ENCODE results near the gene GUCA2B.

GUCA2B gene

GRCh38 chr1:42127767-42128166, 25.4 kb upstream of the GUCA2B start:
- no peak overlapping the region for H3K4me2 ChIP-seq (ENCODE audit: low read depth, low read length, poor library complexity, severe bottlenecking)
- peaks cover 10% of the 10 kb centered on the region for H3K27me3 ChIP-seq (ENCODE audit: insufficient read depth, low read length, poor library complexity, severe bottlenecking)
- H3K36me3 ChIP-seq (ENCODE audit: insufficient read depth, low read length), result no peaks in the 10 kb centered on the region
- TF ChIP-seq CTCF (conservative IDR thresholded peaks at IDR 0.05; ENCODE audit: low read length) (no peak), EZH2phosphoT487 (IDR thresholded peaks at IDR 0.05; ENCODE audit: borderline replicate concordance) (no peak)
- H4K20me1 ChIP-seq (ENCODE audit: insufficient read depth, low read length, poor library complexity, severe bottlenecking), result no peaks in the 10 kb centered on the region
- no peak overlapping the region for H2AFZ ChIP-seq (ENCODE audit: low read length)
- H3K4me1 ChIP-seq (ENCODE audit: insufficient read depth, low read length, poor library complexity, severe bottlenecking), result no peaks in the 10 kb centered on the region
- no peaks in the 10 kb centered on the region for H3K79me2 ChIP-seq (ENCODE audit: insufficient read depth, low read length)
- no peaks in the 10 kb centered on the region for H3F3A ChIP-seq (ENCODE audit: low read depth)
- no peaks in the 10 kb centered on the region for H3K9me2 ChIP-seq (replicated peaks; ENCODE audit: low read depth, low read length)
- no peaks in the 10 kb centered on the region for H3K9me3 ChIP-seq (ENCODE audit: insufficient read depth, low read depth, low read length)
- no peak overlapping the region for H3K9ac ChIP-seq (ENCODE audit: low read depth, low read length, poor library complexity, severe bottlenecking)
- no peak overlapping the region for H3K4me3 ChIP-seq (ENCODE audit: low read length, poor library complexity, severe bottlenecking)

- Histone ChIP-seq H3K9me3 (ENCODE audit: insufficient read depth, low read depth, low read length) (no peaks in the 10 kb centered on the region), H3K9me2 (replicated peaks; ENCODE audit: low read depth, low read length) (no peaks in the 10 kb centered on the region), H3K4me1 (ENCODE audit: insufficient read depth, low read length, poor library complexity, severe bottlenecking) (no peaks in the 10 kb centered on the region), H2AFZ (ENCODE audit: low read length) (no peak overlapping the region), H3K4me3 (ENCODE audit: low read length, poor library complexity, severe bottlenecking) (no peak overlapping the region), H4K20me1 (ENCODE audit: insufficient read depth, low read length, poor library complexity, severe bottlenecking) (no peaks in the 10 kb centered on the region), H3K79me2 (ENCODE audit: insufficient read depth, low read length) (no peaks in the 10 kb centered on the region), H3F3A (ENCODE audit: low read depth) (no peaks in the 10 kb centered on the region), H3K36me3 (ENCODE audit: insufficient read depth, low read length) (no peaks in the 10 kb centered on the region), H3K27me3 (ENCODE audit: insufficient read depth, low read length, poor library complexity, severe bottlenecking) (peaks cover 10% of the 10 kb centered on the region), H3K9ac (ENCODE audit: low read depth, low read length, poor library complexity, severe bottlenecking) (no peak overlapping the region), H3K4me2 (ENCODE audit: low read depth, low read length, poor library complexity, severe bottlenecking) (no peak overlapping the region)
- TF ChIP-seq EZH2phosphoT487 (IDR thresholded peaks at IDR 0.05; ENCODE audit: borderline replicate concordance), result no peak
- TF ChIP-seq CTCF (conservative IDR thresholded peaks at IDR 0.05; ENCODE audit: low read length), result no peak
Measured at GRCh38 chr1:42128499-42128898, 24.7 kb upstream of the GUCA2B start.

- no peaks in the 10 kb centered on the region for H3F3A ChIP-seq (ENCODE audit: low read depth)
- H3K4me1 ChIP-seq (ENCODE audit: insufficient read depth, low read length, poor library complexity, severe bottlenecking), result no peaks in the 10 kb centered on the region
- H4K20me1 ChIP-seq (ENCODE audit: insufficient read depth, low read length, poor library complexity, severe bottlenecking), result no peaks in the 10 kb centered on the region
- no peaks in the 10 kb centered on the region for H3K36me3 ChIP-seq (ENCODE audit: insufficient read depth, low read length)
- no peak overlapping the region for H3K9ac ChIP-seq (ENCODE audit: low read depth, low read length, poor library complexity, severe bottlenecking)
- H3K9me2 ChIP-seq (replicated peaks; ENCODE audit: low read depth, low read length), result no peaks in the 10 kb centered on the region
- no peaks in the 10 kb centered on the region for H3K9me3 ChIP-seq (ENCODE audit: insufficient read depth, low read depth, low read length)
- H3K4me2 ChIP-seq (ENCODE audit: low read depth, low read length, poor library complexity, severe bottlenecking), result no peak overlapping the region
- H3K4me3 ChIP-seq (ENCODE audit: low read length, poor library complexity, severe bottlenecking), result no peak overlapping the region
- no peak overlapping the region for H2AFZ ChIP-seq (ENCODE audit: low read length)
- H3K79me2 ChIP-seq (ENCODE audit: insufficient read depth, low read length), result no peaks in the 10 kb centered on the region
- H3K27me3 ChIP-seq (ENCODE audit: insufficient read depth, low read length, poor library complexity, severe bottlenecking), result peaks cover 10% of the 10 kb centered on the region
- TF ChIP-seq CTCF (conservative IDR thresholded peaks at IDR 0.05; ENCODE audit: low read length) (no peak), EZH2phosphoT487 (IDR thresholded peaks at IDR 0.05; ENCODE audit: borderline replicate concordance) (no peak)
Measured at GRCh38 chr1:42128964-42129363, 24.2 kb upstream of the GUCA2B start.

Data from Loucy (cell line).